Aorta (tissue), 5 donors: ENCODE results near the gene CALY. TPM values are rescaled to one million over a fixed set of nuclear protein-coding genes. Genes with fewer than 3 reads are reported as not detected.

Experiments used
- ATAC-seq: fragments of 200-7000 bp; cut with Tn5 transposase; one replicate; pipeline ENCODE4 v1.9.1; 2022; ENCODE audit warnings: moderate library complexity; ENCODE audit not compliant: low FRiP score
- DNase-seq, 2 donors: peaks; one replicate each; pipeline ENCODE4 v3.0.0-alpha.2; 2020
- H3K27ac ChIP-seq, 2 donors: one replicate each; pipeline ENCODE4 v1.5.1; 2013; ENCODE audit warnings: low read length in 2 of 2, mild to moderate bottlenecking in 2 of 2, moderate library complexity in 2 of 2, control low read depth in 1 of 2, inconsistent platforms in 1 of 2, low read depth in 1 of 2
- H3K27me3 ChIP-seq, 2 donors: one replicate each; pipeline ENCODE4 v1.6.1; 2013; ENCODE audit warnings: control low read depth in 1 of 2, low read length in 1 of 2, mild to moderate bottlenecking in 1 of 2, moderate library complexity in 1 of 2; ENCODE audit not compliant: insufficient read depth in 2 of 2, control insufficient read depth in 1 of 2
- H3K36me3 ChIP-seq, 2 donors: one replicate each; pipeline ENCODE4 v1.6.1; 2013; ENCODE audit warnings: control low read depth in 1 of 2, low read length in 1 of 2, mild to moderate bottlenecking in 1 of 2; ENCODE audit not compliant: insufficient read depth in 2 of 2, control insufficient read depth in 1 of 2
- H3K4me1 ChIP-seq, 2 donors: one replicate each; pipeline ENCODE4 v1.6.1; 2013; ENCODE audit warnings: low read length in 2 of 2, control low read depth in 1 of 2, mild to moderate bottlenecking in 1 of 2, moderate library complexity in 1 of 2; ENCODE audit not compliant: insufficient read depth in 2 of 2, control insufficient read depth in 1 of 2
- H3K4me3 ChIP-seq, 2 donors: one replicate each; pipeline ENCODE4 v1.5.1; 2013; ENCODE audit warnings: low read length in 2 of 2, control low read depth in 1 of 2, mild to moderate bottlenecking in 1 of 2
- H3K9me3 ChIP-seq: one replicate; pipeline ENCODE4 v1.6.1; 2013; ENCODE audit warnings: mild to moderate bottlenecking, low read length; ENCODE audit not compliant: control insufficient read depth
- WGBS, 2 donors: extraction: QIAGEN DNeasy Blood & Tissue Kit; methylation state at CpG; one replicate each; pipeline ENCODE4 v1.1.7; 2013; 5-methylcytosine and 5-hydroxymethylcytosine counted together
- intact Hi-C, 2 donors: fragments of 100-400 bp; cut with DNase I; formaldehyde crosslinking; loops; one replicate each; pipeline versions ENCODE4 v1.14.2 to v1.15.0; 2022
- polyA plus RNA-seq, 2 donors: library from polyadenylated mRNA; stranded (reverse); fragments of 200-250 nt; gene quantifications; one replicate each; pipeline ENCODE4 v1.2.3, GENCODE V29; 2013
- total RNA-seq, 2 donors: library from RNA; stranded (reverse); fragmentation: NEBNext Ultra II Directional; extraction: Animal tissue kit (Norgen Biotek cat#: 25700); gene quantifications; one replicate each; pipeline ENCODE4 v1.2.1, GENCODE V29; 2021
- donor health status: healthy with polysubstance abuse.
- donor health status: Bipolar disorder and iron deficiency.
- donor health status: DM: no; HTN: no; CAD: no.
- donor health status: DM: no; HTN: no; CAD: no.
- donor health status: DM: yes; HTN: yes; CAD: no.

Gene CALY
- total and polyA plus RNA-seq, 4 donors, result not detected

GRCh38 chr10:133295426-133296320, 41.0 kb downstream of the CALY start:
- Histone ChIP-seq H3K36me3 (peaks cover 3 to 25% of the 10 kb centered on the region in 2 donors), H3K27me3 (no peaks in the 10 kb centered on the region), H3K4me3 (no peak overlapping the region), H3K9me3 (no peaks in the 10 kb centered on the region), H3K27ac (no peak overlapping the region), H3K4me1 (no peaks in the 10 kb centered on the region)
- DNase-seq (no peak), ATAC-seq (peak; percentile 25)
- intact Hi-C loops, result no loop called here
- 92 to 94% methylated on average over 42 of the region's 42 CpGs for WGBS, 2 donors

GRCh38 chr10:133294189-133294588, 42.5 kb downstream of the CALY start:
- intact Hi-C loops, result no loop called here
- Histone ChIP-seq H3K4me3 (no peak overlapping the region), H3K9me3 (no peaks in the 10 kb centered on the region), H3K36me3 (peaks cover 3 to 23% of the 10 kb centered on the region in 2 donors), H3K4me1 (no peaks in the 10 kb centered on the region), H3K27me3 (no peaks in the 10 kb centered on the region), H3K27ac (no peak overlapping the region)
- 87 to 88% methylated on average over 15 of the region's 15 CpGs for WGBS, 2 donors
- DNase-seq, result peak in 1 of 2 donors; percentile 85
- no peak for ATAC-seq

DNA sequence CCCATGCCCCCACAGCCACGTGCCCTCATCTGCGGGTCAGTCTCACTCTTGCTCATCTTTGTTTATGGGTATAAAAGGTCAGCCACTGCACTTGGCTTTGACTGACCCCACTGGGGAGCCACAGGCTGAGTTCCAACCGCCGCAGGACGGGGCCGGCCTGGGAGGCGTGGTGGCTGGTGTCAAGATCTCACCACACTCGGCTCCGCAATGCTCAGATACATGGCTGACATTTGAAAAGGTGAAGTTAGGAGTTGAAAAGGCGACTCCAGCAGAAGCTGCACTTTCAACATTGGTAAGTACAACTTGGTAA, 42.9 kb downstream of the CALY start:
- H3K27ac ChIP-seq, result no peak overlapping the region
- 94 to 97% methylated on average over 10 of the region's 10 CpGs for WGBS, 2 donors
- intact Hi-C loops, result no loop called here
- H3K36me3 ChIP-seq, result peaks cover 3 to 23% of the 10 kb centered on the region in 2 donors
- no peaks in the 10 kb centered on the region for H3K9me3 ChIP-seq
- H3K4me3 ChIP-seq, result no peak overlapping the region
- ATAC-seq (no peak), DNase-seq (no peak)
- H3K4me1 ChIP-seq, result no peaks in the 10 kb centered on the region
- H3K27me3 ChIP-seq, result no peaks in the 10 kb centered on the region

GRCh38 chr10:133292919-133293809, 43.5 kb downstream of the CALY start:
- ATAC-seq, result no peak
- H3K27ac ChIP-seq, result no peak overlapping the region
- no peaks in the 10 kb centered on the region for H3K9me3 ChIP-seq
- H3K4me1 ChIP-seq, result no peaks in the 10 kb centered on the region
- peak in 1 of 2 donors; percentile 59 for DNase-seq
- H3K4me3 ChIP-seq, result no peak overlapping the region
- H3K27me3 ChIP-seq, result no peaks in the 10 kb centered on the region
- 93% methylated on average over 38 of the region's 38 CpGs for WGBS, 2 donors
- H3K36me3 ChIP-seq, result peaks cover 3 to 20% of the 10 kb centered on the region in 2 donors
- intact Hi-C loops, result no loop called here

DNA sequence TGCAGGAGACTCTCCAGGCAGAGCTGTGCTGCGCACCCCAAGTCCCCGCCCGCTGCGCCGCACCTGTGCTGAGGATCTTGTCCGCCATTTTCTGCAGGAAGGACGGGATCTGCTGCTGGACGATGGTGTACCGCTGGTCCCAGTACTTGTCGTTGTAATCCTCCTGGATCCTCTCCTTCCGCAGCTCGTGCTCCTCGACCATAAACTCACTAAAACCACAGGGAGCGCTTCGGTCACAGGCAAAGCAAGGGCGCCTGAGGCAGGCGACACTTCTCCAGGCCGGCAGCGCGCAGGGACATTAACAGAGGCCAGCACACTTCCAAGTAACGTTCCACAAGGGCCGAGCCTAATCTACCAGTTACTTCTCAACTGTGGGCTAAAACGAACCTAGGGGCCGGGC, 46.9 kb downstream of the CALY start:
- 94 to 96% methylated on average over 24 of the region's 24 CpGs for WGBS, 2 donors
- H3K4me1 ChIP-seq, result no peaks in the 10 kb centered on the region
- no peaks in the 10 kb centered on the region for H3K27me3 ChIP-seq
- DNase-seq, result no peak
- no peaks in the 10 kb centered on the region for H3K9me3 ChIP-seq
- ATAC-seq, result no peak
- H3K4me3 ChIP-seq, result no peak overlapping the region
- H3K36me3 ChIP-seq, result peaks cover 3 to 19% of the 10 kb centered on the region in 2 donors
- no peak overlapping the region for H3K27ac ChIP-seq
- intact Hi-C loops, result no loop called here

DNA sequence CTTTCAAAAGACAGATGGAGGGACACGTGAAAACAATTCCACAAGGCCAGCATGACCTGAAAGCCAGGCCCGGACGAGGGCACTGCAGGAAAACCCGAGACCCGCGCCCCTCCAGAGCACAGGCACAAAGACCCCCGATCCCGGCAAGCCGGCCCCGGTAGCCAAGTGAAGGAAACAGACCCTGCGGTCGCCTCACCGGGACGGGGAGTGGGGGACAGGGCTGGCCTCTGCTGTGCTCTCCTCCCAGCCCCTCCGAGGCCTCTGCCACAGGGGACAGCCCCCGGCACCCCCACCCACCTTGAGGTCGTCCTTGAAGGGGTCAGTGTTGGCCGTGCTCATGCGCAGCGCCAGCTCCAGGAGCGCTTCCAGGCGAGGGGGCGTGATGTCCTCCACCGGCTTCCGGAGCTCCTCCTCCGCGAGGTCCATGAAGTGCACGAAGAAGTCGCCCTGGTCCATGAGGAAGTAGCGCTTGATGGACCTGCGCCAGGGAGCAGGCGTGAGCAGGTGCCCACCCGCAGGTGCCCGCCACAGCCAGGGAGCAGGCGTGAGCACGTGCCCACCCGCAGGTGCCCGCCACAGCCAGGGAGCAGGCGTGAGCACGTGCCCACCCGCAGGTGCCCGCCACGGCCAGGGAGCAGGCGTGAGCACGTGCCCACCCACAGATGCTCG, 48.7 kb downstream of the CALY start:
- H3K27me3 ChIP-seq, result no peaks in the 10 kb centered on the region
- peaks cover 3 to 26% of the 10 kb centered on the region in 2 donors for H3K36me3 ChIP-seq
- no peak overlapping the region for H3K4me3 ChIP-seq
- intact Hi-C loops, result no loop called here
- 95% methylated on average over 46 of the region's 46 CpGs for WGBS, 2 donors
- H3K27ac ChIP-seq, result no peak overlapping the region
- ATAC-seq, result no peak
- no peak for DNase-seq
- H3K4me1 ChIP-seq, result no peaks in the 10 kb centered on the region
- no peaks in the 10 kb centered on the region for H3K9me3 ChIP-seq

- no peak overlapping the region for H3K27ac ChIP-seq
- intact Hi-C loops, result no loop called here
- H3K4me1 ChIP-seq, result no peaks in the 10 kb centered on the region
- H3K4me3 ChIP-seq, result no peak overlapping the region
- WGBS, 2 donors, result 92 to 93% methylated on average over 18 of the region's 18 CpGs
- no peak for ATAC-seq
- no peaks in the 10 kb centered on the region for H3K9me3 ChIP-seq
- peaks cover 6 to 28% of the 10 kb centered on the region in 2 donors for H3K36me3 ChIP-seq
- no peak for DNase-seq
- no peaks in the 10 kb centered on the region for H3K27me3 ChIP-seq
Observed at GRCh38 chr10:133286366-133286765, 50.3 kb downstream of the CALY start.

- no peak overlapping the region for H3K4me3 ChIP-seq
- H3K36me3 ChIP-seq, result peaks cover 3 to 28% of the 10 kb centered on the region in 2 donors
- no peaks in the 10 kb centered on the region for H3K9me3 ChIP-seq
- no peaks in the 10 kb centered on the region for H3K4me1 ChIP-seq
- H3K27ac ChIP-seq, result no peak overlapping the region
- intact Hi-C loops, result no loop called here
- no peak for ATAC-seq
- DNase-seq, result no peak
- 95% methylated on average over 36 of the region's 36 CpGs for WGBS, 2 donors
- H3K27me3 ChIP-seq, result no peaks in the 10 kb centered on the region
Observed at GRCh38 chr10:133285217-133285616, 51.5 kb downstream of the CALY start.
